H7 (cell line): ENCODE results near the gene ANKRD17. TPM values are rescaled to one million over a fixed set of nuclear protein-coding genes. Genes with fewer than 3 reads are reported as not detected.
"Not testable (repeated sequence)": the region's sequence is repeated elsewhere in the genome, so short reads cannot be mapped to it uniquely, and the experiment has no call there.

ENCODE experiments used
- DNase-seq: peaks from one replicate; pipeline ENCODE4 v3.0.0; 2012
- H3K27me3 ChIP-seq: 2 replicates; pipeline ENCODE4 v1.6.0; 2011; ENCODE audit warnings: mild to moderate bottlenecking, low read length; ENCODE audit not compliant: control insufficient read depth, insufficient read depth
- H3K36me3 ChIP-seq: replicated peaks from 2 replicates; pipeline ENCODE4 v1.5.1; 2011; ENCODE audit warnings: low read length; ENCODE audit not compliant: control insufficient read depth, insufficient read depth
- H3K4me3 ChIP-seq: 2 replicates; pipeline ENCODE4 v1.5.1; 2011; ENCODE audit warnings: low read depth, mild to moderate bottlenecking, control low read depth, low read length, moderate library complexity; ENCODE audit not compliant: insufficient read depth
- total RNA-seq: library from RNA; depleted of rRNA; stranded (reverse); fragments of >200 nt; shearing (Covaris generic); gene quantifications from 2 replicates; pipeline ENCODE4 v1.2.3, GENCODE V29; 2014

Gene ANKRD17
- total RNA-seq, 1 experiment from 2014 or later: 40.5 TPM

DNA sequence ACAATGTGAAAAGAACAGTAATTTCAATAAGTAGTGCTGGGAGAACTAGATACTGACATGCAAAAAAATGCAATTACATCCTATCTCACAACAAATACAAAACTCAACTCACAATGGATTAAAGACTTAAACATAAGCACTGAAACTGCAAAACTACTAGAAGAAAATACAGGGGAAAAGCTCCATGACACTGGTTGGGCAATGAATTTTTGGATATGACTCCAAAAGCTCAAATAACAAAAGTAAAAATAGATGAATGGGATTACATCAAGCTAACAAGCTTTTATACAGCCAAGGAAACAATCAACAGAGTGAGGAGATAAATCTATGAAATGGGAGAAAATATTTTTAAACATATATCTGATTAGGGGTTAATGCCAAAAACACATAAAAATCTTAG lies 53.1 kb downstream of the ANKRD17 start:
- H3K36me3 ChIP-seq: no peaks in the 10 kb centered on the region
- H3K4me3 ChIP-seq: no peak overlapping the region
- H3K27me3 ChIP-seq: no peaks in the 10 kb centered on the region
- DNase-seq: no peak

DNA sequence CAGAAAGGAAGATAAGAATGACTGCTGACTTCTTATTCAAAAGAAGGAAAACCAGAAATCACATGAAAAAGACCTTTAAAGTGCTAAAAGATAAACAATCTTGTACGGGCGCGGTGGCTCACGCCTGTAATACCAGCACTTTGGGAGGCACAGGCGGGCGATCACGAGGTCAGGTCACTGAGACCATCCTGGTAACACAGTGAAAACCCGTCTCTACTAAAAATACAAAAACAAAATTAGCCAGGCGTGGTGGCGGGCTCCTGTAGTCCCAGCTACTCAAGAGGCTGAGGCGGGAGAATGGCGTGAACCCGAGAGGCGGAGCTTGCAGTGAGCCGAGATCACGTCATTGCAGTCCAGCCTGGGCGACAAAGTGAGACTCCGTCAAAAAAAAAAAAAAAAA lies 54.6 kb downstream of the ANKRD17 start:
- H3K4me3 ChIP-seq, DNase-seq, H3K27me3 ChIP-seq, H3K36me3 ChIP-seq: not testable (repeated sequence)

DNA sequence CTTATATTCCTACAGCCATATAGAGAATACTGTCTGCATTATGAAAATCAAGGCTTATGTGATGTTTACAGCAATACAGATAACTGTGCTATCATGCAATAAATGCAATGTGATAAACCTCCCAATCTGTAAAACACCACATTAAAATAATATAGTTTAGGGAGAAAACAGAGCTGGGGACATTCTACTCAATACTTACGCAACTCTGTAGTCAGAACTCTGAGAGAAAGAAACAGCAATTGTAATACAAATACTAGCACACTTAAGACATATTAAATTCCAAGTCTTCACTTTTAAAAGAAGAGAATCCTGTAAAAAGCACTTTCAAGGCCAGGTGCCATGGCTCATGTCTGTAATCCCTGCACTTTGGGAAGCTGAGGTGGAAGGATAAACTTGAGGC lies 61.4 kb downstream of the ANKRD17 start:
- H3K36me3 ChIP-seq: no peaks in the 10 kb centered on the region
- DNase-seq: no peak
- H3K4me3 ChIP-seq: no peak overlapping the region
- H3K27me3 ChIP-seq: no peaks in the 10 kb centered on the region

DNA sequence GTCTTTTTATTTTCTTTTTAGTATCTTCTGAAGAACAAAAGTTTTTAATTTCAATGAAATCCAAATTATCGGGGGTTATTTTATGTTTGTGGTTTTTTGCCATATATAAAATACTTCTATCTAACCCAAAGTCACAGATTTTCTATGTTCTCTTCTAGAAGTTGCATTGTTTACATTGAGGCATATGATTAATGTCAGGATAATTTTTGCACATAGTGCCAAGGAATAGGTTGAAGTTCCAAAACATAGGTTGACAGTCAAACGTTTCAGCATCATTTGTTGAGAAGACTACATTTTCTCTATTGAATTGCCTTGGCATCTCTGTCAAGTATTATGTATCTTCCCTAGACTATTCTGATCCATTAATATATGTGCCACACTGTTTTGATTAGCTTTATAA lies 64.5 kb downstream of the ANKRD17 start:
- H3K4me3 ChIP-seq: no peak overlapping the region
- H3K27me3 ChIP-seq: no peaks in the 10 kb centered on the region
- H3K36me3 ChIP-seq: no peaks in the 10 kb centered on the region
- DNase-seq: no peak

DNA sequence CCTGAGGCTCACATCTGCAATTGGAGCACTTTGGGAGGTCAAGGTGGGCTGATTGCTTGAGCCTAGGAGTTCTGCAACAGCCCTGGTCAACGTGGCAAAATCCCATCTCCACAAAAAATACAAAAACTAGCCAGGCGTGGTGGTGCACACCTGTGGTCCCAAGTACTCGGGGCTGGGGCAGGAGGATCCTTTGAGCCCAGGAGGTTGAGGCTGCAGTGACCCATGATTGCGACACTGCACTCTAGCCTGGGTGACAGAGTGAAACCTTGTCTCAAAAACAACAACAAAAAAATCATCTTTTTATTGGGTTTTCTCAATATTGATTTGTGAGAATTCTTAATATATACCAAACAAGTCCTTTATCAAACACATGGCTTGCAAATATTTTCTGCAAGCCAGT lies 64.9 kb downstream of the ANKRD17 start:
- Histone ChIP-seq H3K4me3 (no peak overlapping the region), H3K36me3 (no peaks in the 10 kb centered on the region), H3K27me3 (no peaks in the 10 kb centered on the region)
- DNase-seq: no peak

DNA sequence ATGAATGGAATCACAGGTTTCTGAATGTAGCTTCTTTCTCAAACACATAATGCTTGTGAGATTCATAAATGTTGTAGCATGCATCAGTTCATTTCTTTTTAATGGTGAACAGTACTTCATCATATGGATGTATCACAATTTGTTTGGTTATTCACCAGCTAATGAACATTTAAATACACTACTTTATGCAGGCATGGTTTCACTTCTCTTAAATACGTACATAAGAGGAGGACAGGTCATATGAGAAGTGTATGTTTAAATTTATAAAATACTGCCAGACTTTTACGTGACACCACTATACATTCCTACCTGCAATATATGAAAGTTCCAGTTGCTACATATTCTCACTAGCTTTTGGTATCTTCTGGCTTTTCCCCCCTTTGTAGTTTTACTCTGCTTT lies 65.4 kb downstream of the ANKRD17 start:
- no peak for DNase-seq
- H3K36me3 ChIP-seq: no peaks in the 10 kb centered on the region
- no peaks in the 10 kb centered on the region for H3K27me3 ChIP-seq
- H3K4me3 ChIP-seq: no peak overlapping the region

DNA sequence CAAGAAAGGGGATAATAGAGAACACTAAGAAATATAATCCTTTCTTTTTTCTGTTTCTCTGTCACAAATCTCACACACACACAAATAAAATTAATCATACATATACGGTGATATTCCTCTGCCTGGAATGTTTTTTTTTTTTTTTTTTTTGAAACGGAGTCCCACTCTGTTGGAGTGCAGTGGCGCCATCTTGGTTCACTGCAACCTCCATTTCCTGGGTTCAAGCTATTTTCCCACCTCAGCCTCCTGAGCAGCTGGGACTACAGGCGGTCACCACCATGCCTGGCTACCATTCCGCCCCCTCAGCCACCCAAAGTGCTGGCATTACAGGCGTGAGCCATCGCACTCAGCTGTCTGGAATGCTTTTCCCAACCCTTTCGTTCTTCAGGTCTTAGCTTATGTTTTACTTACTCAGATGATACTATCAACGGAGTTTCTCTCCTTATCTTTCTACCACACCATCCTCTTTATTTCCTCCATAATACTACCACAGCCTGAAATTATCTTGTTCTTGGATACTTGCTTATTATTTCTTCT lies 69.3 kb downstream of the ANKRD17 start:
- no peak for DNase-seq
- no peaks in the 10 kb centered on the region for H3K27me3 ChIP-seq
- H3K36me3 ChIP-seq: no peaks in the 10 kb centered on the region
- no peak overlapping the region for H3K4me3 ChIP-seq

DNA sequence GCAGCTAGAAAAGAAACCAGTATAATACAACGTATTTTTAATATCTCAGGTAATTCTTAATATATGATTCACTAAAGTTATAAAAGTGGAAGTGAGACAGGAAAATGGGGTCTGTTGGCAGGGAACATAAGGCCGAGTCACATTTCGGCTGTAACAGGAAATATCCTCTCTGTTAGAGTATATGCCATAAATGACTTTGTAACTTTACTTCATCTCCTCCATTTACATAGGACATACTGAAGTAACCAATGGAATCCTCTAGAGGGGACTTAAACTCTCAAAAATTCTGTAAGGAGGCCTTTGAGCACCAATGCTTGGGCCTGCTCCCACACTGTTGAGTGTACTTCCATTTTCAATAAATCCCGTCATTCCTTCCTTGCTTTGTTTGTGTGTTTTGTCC lies 71.3 kb downstream of the ANKRD17 start:
- H3K36me3 ChIP-seq: no peaks in the 10 kb centered on the region
- no peak for DNase-seq
- H3K27me3 ChIP-seq: no peaks in the 10 kb centered on the region
- no peak overlapping the region for H3K4me3 ChIP-seq

DNA sequence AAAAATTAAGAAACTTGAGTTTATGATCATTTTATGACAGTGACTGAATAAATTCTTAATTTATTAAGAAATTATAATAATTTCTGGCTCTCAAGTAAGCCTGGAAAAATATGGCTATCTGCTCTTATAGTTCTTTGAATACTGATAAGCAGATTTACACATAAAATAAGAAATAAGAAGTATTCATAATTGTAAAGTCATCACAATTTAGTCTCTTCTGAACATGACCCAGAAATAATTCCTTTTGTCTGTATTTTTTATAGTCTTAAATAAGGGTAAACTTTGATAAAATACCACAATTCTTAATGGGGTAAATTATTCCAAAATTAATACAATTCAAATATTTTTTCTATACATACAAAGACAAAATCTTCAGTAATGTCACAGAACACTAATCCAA lies 72.7 kb downstream of the ANKRD17 start:
- DNase-seq: no peak
- Histone ChIP-seq H3K36me3 (no peaks in the 10 kb centered on the region), H3K27me3 (no peaks in the 10 kb centered on the region), H3K4me3 (no peak overlapping the region)

DNA sequence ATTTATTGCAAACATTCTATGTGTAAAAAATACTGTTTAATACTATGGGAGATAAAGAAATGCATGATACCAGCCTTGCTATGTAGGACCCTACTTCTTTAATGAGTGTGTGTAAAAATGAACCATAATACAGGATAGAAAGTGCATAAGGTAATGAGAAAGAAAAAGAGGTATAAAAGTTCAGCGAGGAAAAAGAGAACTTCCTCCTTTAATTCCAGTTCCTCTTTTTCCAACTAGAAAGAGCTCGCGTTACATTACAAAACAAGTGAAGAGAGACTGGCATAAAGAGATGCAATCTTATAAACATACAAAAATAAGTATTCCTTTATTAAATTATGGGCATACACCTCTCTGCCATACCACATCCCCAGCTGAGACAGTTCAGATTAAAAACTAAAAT lies 77.4 kb downstream of the ANKRD17 start:
- H3K36me3 ChIP-seq: no peaks in the 10 kb centered on the region
- H3K4me3 ChIP-seq: no peak overlapping the region
- no peak for DNase-seq
- H3K27me3 ChIP-seq: no peaks in the 10 kb centered on the region

DNA sequence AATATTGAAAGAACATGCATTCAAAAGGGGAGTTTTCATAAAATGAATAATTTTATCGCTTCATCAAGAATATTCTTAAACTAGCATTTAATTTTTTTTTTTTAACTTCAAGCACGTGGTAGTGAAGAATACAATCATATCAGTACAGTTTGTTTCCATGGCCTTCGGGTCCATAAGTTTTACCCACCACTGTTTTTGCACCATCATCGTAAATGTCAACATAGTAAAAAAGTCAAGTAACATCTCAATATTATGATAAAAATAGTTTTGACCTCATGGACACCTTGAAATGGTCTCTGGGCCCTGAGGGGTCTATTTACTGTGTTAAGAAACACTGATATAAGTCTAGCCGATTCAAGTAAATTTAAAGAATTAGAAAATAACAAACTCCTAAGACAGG lies 80.2 kb downstream of the ANKRD17 start:
- no peak overlapping the region for H3K4me3 ChIP-seq
- no peak for DNase-seq
- no peaks in the 10 kb centered on the region for H3K27me3 ChIP-seq
- H3K36me3 ChIP-seq: no peaks in the 10 kb centered on the region

DNA sequence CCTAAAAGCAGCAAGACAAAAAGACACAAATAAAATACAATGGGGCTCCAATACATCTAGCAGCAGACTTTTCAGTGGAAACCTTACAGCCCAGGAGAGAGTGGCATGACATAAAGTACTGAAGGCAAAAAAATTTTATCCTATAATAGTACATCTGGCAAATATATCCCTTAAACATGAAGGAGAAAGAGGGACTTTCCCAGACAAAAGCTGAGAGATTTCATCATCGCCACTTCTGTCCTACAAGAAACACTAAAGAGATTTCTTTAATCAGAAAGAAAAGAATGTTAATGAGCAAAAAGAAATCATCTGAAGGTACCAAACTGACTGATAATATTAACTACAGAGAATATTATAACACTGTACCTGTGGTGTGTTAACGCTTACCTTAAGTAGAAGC lies 86.4 kb downstream of the ANKRD17 start:
- H3K4me3 ChIP-seq: no peak overlapping the region
- no peaks in the 10 kb centered on the region for H3K27me3 ChIP-seq
- peaks cover 4% of the 10 kb centered on the region for H3K36me3 ChIP-seq
- DNase-seq: no peak

DNA sequence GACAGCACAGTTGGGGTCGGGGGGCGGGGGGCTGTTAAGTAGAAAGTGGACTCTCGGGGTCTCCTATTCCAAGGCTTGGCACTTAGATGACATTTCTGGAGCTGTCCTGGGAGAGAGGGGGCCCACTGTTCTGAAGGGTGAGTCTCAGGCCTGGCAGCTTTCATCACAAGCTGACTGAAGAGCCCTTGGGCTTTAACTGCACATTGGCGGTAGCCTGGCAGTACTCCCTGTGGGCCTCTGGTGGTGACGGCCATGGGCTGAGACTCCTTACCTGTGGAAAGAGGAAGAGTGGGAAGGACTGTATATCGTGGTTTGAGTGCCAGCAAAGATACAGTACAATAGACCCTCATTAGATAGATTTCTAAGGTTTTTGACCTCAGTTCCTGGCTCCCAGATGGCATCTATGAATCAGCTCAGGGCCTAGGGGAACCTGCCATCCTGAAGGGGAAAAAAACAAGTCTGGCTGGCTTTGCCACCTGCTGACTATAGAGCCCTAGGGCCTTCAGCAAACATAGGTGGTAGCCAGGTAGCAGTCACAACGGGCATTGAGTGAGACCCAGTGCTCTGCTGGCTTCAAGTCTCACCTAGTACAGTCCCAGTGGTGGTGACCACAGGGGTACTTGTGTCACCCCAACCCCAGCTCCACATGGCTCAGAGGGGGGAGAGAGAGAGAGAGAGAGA lies 87.9 kb downstream of the ANKRD17 start:
- H3K36me3 ChIP-seq: peaks cover 4% of the 10 kb centered on the region
- H3K4me3 ChIP-seq: no peak overlapping the region
- H3K27me3 ChIP-seq: no peaks in the 10 kb centered on the region
- DNase-seq: no peak

DNA sequence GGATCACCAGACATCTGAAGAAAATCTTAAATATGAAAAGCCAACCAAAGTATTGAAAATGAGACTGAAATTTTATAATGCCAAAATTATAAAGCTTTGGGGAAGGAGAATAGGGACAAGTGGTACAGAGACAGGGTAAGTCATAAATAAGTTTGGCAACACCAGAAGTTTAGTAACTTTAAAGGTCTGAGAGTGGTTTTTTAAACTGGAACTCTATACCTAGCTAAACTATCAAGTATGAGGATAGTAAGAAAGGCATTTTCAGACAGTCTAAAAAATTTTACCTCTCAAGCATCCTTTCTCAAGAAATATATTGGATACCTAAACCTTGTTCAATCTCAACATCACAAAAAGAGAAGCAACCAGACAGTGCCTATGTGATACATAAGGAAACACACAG lies 92.4 kb downstream of the ANKRD17 start:
- no peak overlapping the region for H3K4me3 ChIP-seq
- peaks cover 6% of the 10 kb centered on the region for H3K36me3 ChIP-seq
- no peaks in the 10 kb centered on the region for H3K27me3 ChIP-seq
- DNase-seq: no peak

DNA sequence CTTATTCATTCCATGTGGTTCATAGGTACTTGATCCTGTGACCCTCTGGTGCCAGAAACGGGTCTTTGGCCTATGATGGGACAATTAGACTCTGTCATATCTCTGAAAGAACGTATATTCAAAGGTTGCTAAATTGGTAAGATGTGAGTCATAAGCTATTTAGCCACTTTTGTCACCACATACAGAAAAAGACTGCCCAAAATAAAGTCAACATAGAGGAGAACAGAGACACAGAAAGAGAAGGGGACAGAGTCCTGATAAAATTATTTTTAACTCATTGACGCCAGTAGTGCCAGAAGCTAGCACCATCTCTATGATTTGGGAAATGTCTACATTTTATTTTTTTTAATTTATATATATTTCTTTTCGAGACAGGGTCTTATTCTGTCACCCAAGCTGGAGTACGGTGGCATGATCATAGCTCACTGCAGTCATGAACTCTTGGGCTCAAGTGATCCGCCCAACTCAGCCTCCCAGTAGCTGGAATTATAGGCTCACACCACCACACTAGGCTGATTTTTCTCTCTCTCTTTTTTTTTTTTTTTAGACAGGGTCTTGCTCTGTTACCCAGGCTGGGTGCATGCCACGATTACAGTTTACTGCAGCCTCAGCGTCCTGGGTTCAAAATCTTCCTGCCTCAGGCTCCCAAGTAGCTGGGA lies 96.9 kb downstream of the ANKRD17 start:
- Histone ChIP-seq H3K4me3 (no peak overlapping the region), H3K36me3 (peaks cover 3% of the 10 kb centered on the region), H3K27me3 (no peaks in the 10 kb centered on the region)
- no peak for DNase-seq
